Activated CD8-positive, alpha-beta memory T cell treated with anti-CD3 and anti-CD28 coated beads for 24 hours (primary cell): ENCODE data around the gene PLEKHG1.
A peak's percentile ranks its signal among the peaks of the same experiment; 100 is the strongest.

Experiments used
- DNase-seq: peaks from one replicate; pipeline ENCODE4 v3.0.0-alpha.2; 2020

The PLEKHG1 gene

GRCh38 chr6:150599199-150600009 is at the start of gene PLEKHG1:
Gene PLEKHG1 (plus strand): TSS chr6:150599885. CDS start chr6:150733682, 133,797 bp downstream.
- peak; percentile 80 for DNase-seq

DNA sequence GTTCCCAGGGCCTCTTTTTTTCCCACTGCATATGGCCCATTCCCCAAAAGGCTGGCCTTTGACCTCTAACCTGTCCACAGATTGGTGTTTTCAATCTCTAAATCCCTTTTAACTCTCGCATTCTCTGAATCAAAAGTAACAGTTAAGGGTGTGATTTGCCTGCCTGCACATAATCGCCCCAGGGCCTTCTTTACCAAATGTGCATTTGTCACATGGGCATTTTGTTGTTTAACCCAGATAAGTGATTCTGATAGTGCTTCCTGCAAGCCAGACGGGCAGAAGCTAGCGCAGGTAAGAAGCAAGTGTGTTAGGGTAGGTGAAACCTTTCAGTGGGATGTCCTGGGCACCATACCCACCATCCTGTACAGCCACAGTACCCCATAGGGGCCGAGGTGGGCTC is 49.4 kb upstream of the PLEKHG1 start:
- no peak for DNase-seq

DNA sequence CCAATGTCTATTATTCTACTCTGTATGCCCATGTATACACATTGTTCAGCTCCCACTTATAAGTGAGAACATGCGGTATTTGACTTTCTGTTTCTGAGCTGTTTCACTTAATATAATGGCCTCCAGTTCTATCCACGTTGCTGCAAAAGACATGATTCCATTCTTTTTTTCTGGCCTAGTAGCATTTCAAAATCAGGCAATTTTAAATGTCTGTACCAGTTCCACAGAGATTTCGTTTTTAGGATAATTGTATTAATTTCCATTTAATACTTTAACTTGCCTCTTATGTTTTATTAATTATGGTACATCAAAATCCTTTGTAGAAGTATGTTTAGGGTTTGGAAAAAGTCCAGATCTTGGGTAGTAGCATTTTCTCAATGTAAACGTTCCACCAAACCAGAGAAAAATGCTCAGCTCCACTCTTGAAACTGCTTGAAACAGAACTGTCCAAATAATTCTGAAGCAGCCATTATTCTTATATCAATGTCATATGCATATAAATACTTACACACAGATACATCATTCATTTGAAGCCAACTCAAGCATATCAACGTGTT is 42.6 kb upstream of the PLEKHG1 start:
- no peak for DNase-seq

DNA sequence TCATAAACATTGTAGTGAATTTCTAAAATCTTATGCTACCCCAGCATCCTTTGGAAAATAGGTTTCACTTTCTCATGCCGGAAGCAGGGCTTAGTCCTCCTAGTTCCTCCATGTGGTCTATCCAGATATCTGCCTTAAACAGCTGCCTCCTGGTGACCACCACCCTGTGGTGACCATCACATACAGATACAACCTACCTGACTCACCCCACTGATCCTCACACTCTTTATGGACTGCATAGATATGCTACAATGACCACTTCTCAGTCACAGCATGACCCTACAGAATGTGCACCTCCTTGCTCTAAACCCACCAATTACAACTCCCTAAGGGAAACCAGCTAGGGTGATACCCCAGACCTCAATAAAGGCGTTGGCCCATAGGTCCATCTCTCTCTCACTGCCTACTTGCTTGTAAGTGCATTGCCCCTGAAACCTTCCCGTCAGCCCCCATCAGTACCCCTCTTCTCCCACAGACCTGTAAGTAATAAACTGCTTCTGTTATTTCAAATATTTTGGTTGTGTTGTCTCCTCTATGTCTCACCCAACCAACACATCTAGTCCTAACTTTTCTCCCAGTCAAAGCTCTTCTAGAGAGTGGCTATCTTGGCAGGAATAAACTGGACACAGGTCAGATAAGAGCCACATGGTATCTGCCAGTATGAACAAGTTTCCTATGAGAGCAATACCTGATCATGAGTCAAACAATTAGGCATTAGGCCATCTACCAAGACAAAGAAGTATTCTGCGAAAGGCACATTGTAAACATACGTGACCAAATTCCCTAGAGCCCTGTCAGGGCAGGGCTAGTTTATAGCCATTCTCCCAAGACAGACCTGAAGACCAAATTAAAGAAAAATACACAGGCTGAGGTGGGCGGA is 39.4 kb upstream of the PLEKHG1 start:
- no peak for DNase-seq

GRCh38 chr6:150560884-150561219 is 38.8 kb upstream of the PLEKHG1 start:
- no peak for DNase-seq

DNA sequence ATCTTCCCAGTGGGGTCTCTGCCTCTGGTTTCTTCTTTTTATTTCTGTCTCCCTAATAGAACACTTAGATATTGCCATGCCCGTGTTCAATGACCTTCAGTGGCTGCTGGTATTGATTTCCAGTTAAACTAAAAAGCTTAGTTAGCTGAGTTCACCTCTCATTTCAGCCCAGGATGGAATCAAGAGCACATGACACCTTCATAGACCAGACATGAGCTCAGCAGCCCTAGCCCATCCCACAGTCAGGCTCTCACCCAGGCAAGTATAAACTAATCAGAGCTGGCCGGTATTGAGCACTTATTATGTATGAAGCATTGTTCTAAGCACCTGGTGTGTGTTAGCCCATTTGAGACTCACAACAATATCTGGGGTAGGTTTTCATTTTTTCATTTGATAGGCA is 33.7 kb upstream of the PLEKHG1 start:
- DNase-seq: no peak

DNA sequence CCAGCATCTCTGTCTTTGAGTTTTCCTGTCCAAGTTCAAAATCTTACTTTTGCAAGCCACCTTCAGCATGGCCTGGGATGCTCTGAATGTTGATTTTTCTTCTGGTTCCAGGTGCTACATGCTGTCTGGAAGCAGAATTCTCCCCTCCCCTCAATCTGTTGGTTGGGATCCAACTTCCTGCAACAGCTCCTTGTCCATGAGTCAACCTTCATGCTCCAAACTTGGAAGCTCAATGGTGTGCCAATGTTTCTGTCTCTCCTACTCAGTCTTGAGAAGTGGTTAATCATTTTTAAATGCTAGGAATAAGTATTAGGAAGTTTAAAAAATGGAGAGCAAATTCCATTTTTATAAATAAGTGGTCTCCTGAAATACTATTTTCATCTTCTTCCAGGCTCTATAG is 33.2 kb upstream of the PLEKHG1 start:
- no peak for DNase-seq

GRCh38 chr6:150567380-150567779 is 32.3 kb upstream of the PLEKHG1 start:
- DNase-seq: no peak

GRCh38 chr6:150567823-150568383 is 31.8 kb upstream of the PLEKHG1 start:
- DNase-seq: no peak

- no peak for DNase-seq
These were observed 31.1 kb upstream of the PLEKHG1 start for GRCh38 chr6:150568560-150568959.

DNA sequence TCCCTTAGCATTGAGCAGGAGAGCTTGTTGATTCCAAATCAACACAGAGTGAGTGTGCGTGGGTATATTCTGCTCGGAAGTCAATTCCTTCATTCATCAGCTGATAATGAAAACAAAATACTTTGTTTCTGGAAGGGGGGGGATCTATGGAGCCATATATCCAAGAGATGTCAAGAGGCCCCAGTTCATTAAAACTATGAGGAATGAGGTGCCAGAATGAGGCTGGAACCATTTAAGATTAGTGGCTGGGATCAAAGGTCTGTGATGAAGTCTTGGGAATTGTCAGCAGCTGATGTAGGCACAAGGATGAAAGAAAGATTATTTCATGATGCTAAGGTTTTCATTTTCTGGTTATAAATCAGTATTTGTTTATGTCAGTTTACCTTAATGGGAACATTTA is 30.5 kb upstream of the PLEKHG1 start:
- DNase-seq: no peak

DNA sequence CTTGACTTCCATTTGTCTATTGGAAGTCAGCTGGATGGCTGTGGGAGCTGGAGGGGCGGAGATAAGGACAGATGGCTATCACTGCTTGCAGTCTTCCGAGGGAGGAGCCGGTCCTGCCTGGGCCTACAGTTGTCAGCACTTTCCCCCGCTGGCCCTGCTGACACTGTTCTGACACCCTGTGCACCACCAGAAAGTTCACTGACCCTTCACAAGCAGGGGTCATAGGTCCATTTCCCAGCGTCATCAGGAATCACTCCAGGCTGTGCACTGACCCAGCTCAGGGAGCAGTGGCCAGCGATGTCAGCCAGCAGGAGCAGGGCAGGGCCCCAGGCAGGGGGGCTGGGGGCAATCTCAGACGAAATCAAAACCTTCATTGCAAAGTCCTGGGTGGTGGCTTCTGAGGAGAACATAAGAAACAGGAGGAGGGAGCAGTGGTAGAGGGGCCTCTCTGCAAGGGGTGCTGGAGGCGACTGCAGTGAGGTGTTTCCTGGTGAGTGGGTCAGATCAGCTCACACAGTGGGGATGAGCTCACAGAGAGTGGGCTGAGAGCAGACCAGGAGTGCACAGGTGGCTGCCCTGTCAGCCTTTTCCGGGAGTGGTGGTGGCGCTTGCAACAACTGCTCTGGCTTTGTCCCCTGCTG is 26.5 kb upstream of the PLEKHG1 start:
- no peak for DNase-seq

DNA sequence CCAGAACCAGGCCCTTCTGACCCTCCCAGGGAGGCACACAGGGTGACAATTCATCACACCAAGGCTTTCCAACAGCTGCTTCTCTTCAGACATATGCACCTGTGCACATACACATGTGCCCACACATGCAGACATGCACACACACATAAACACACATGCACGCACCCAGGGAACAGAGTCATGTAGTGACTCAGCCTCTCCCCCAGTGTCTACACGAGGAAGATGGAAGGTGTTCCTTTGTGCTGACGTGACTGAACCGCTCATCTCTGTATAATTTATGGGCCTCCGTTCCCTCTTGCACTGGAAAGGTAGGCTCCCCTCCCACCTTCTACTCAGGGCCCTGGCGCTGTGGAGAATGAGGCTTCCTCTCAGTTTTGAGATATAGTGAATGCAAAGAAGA is 23.8 kb upstream of the PLEKHG1 start:
- DNase-seq: no peak

GRCh38 chr6:150576651-150577226 is 22.9 kb upstream of the PLEKHG1 start:
- no peak for DNase-seq

GRCh38 chr6:150579611-150580010 is 20.1 kb upstream of the PLEKHG1 start:
- DNase-seq: no peak

- DNase-seq: no peak
These were observed 19.2 kb upstream of the PLEKHG1 start for GRCh38 chr6:150580489-150580888.

DNA sequence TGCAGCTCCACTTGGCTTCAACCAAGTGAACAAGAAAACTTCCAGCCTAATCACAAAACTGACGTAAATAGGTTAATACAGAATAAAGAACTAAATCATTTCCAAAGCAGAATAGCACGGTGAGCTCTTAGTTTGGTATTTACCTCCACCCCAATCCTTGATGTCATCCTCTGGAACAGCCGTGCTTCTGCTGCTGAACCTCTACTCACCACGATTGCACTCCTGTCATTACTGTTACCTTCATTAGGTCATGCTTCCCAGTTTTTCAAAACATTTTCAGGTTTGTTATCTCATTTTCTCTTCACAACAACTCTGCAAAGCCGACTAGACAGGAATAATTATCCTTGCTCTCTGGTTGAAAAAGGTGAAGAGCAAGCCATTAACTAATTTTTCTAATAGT is 15.6 kb upstream of the PLEKHG1 start:
- DNase-seq: no peak

GRCh38 chr6:150584596-150584995 is 15.1 kb upstream of the PLEKHG1 start:
- no peak for DNase-seq

DNA sequence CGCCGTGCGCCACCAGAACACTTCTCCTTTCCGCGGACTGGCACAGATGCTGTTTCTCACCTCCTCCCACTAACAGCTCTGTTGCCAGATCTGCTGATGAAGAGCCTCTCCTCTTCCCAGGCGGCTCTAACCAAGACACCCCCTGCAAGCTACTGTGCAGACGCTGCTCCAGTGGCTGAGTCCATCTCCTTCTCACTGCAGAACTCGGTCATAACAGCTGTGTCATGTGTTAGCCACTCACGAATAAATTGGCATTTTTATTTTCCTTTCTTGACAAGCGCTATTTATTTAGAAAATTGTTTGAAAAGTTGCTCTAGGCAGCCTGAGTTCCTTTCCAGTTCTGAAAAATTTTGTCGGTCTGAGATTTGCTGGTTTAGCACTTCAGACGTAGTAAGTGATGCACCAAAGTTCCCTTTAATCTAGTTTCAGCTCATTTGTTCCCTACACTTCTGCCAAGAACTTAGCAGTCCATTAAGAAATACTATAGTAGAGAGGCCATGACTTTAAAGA is 12.8 kb upstream of the PLEKHG1 start:
- DNase-seq: no peak

GRCh38 chr6:150587637-150588036 is 12.0 kb upstream of the PLEKHG1 start:
- DNase-seq: no peak

DNA sequence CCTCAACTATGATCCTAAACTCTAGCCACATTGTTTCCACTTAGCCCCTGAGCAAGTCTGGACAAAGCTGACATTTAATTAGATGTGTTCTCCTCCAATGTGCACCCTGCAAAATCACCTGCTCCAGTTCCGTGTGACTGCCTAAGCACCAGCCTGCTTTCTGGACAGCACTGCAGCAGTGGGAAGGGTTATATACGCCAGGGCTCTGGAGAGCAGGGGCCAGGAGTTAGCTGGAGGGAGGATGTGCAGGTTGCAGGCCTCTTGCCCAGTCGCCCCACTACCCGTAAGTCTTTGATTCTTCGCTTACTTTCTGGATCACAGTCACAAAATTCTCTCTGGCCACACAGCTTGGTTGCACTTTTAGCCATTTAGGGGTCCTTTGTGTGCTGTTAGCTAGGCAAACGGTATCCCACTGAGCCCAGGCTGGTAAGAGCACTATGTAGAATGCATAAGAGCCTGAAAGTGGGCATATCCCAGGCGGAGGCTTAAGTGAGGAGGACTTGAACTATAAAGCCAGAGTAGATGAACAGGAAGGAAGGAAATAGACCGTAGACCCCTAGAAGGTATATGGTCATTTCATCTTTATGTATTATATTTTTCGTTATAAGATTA is 10.7 kb upstream of the PLEKHG1 start:
- DNase-seq: no peak

- DNase-seq: no peak
These were observed 9.8 kb upstream of the PLEKHG1 start for GRCh38 chr6:150589852-150590251.
